ENCODE data around the gene TACC3. TPM values are rescaled to one million over a fixed set of nuclear protein-coding genes. Genes with fewer than 3 reads are reported as not detected.

Gene TACC3
- total RNA-seq, 2 donors from 2014 or later, result 20.6 to 99.7 TPM

DNA sequence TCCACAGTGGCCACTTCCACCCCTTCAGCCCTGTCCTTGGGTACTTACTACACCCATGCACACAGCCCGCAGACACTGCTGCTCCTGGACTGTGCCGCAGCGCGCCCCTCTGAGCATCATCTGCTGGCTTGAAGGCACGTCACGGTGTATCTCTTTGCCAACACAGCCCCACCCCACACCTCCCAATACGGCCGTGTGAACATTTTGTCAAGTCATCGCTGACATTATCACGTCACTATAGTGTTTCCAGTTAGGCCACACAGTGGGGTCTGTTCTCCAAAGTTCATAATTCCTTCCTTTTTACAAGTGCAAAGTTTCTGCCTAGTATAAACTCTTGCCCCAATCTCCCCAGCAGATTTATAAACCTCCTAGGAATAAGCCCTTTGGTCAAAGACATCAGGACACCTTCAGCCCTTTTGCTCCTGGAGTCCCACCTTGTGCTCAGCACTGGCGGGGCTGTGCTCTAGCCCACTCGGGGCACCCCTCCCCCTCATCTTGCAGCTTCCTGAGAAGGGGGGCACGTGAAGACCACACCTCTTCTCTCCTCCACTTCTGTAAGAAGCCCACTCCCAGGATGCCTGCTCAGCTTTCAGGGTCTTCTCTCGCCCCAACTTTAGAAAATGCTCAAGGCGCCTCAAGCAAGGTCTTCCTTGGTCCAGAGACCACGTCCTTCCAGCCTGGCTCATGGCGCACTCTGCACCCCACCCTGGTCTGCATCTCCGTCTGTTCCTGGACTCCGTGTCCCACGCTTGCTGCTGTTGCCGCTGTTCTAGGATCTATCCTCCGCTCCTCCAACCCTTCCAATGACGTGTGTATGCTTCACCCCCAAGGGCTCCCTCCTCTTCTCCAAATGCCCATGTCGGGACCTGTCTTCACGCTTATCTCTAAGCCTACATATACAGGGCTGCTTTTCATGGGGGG, 44.5 kb upstream of the TACC3 start:
- DNase-seq, result no peak
- H3K9me3 ChIP-seq, result no peaks in the 10 kb centered on the region
- no peak overlapping the region for H3K4me3 ChIP-seq
- H3K36me3 ChIP-seq, result no peaks in the 10 kb centered on the region
- H3K4me1 ChIP-seq, result no peaks in the 10 kb centered on the region
- no peaks in the 10 kb centered on the region for H3K27me3 ChIP-seq
- intact Hi-C loops (cut with DNase I), result no loop called here
- no peak for TF ChIP-seq CTCF (IDR thresholded peaks at IDR 0.05)
- no peak overlapping the region for H3K27ac ChIP-seq
- no peak overlapping the region for H3K9ac ChIP-seq (ENCODE audit: low read depth in 2 of 2, low read length in 2 of 2)

DNA sequence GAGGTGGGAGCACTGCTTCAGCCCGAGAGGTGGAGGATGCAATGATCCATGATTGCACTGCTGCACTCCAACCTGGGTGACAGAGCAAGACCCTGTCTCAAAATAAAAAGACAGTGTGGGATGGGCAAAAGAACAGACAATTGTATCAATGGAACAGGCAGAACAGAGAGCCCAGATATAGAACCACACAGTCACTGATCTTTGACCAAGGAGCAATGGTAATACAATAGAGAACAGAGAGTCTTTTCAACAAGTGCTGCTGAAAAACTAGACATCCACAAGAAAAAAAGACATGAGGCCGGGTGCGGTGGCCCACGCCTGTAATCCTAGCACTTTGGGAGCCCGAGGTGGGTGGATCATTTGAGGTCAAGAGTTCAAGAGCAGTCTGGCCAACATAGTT, 43.1 kb upstream of the TACC3 start:
- Histone ChIP-seq H3K27me3 (no peaks in the 10 kb centered on the region), H3K9ac (ENCODE audit: low read depth in 2 of 2, low read length in 2 of 2) (no peak overlapping the region), H3K4me3 (no peak overlapping the region), H3K4me1 (no peaks in the 10 kb centered on the region), H3K36me3 (no peaks in the 10 kb centered on the region), H3K27ac (no peak overlapping the region), H3K9me3 (no peaks in the 10 kb centered on the region)
- DNase-seq, result no peak
- no peak for TF ChIP-seq CTCF (IDR thresholded peaks at IDR 0.05)
- intact Hi-C loops (cut with DNase I), result no loop called here

- peak overlapping the region; percentile 57 for H3K27ac ChIP-seq
- no peak overlapping the region for H3K9ac ChIP-seq (ENCODE audit: low read depth in 2 of 2, low read length in 2 of 2)
- DNase-seq, result no peak
- no peak for TF ChIP-seq CTCF (IDR thresholded peaks at IDR 0.05)
- no peaks in the 10 kb centered on the region for H3K4me1 ChIP-seq
- no peaks in the 10 kb centered on the region for H3K9me3 ChIP-seq
- H3K4me3 ChIP-seq, result no peak overlapping the region
- intact Hi-C loops (cut with DNase I), result no loop called here
- H3K36me3 ChIP-seq, result no peaks in the 10 kb centered on the region
- H3K27me3 ChIP-seq, result no peaks in the 10 kb centered on the region
Observed at GRCh38 chr4:1682860-1683259, 38.5 kb upstream of the TACC3 start.

DNA sequence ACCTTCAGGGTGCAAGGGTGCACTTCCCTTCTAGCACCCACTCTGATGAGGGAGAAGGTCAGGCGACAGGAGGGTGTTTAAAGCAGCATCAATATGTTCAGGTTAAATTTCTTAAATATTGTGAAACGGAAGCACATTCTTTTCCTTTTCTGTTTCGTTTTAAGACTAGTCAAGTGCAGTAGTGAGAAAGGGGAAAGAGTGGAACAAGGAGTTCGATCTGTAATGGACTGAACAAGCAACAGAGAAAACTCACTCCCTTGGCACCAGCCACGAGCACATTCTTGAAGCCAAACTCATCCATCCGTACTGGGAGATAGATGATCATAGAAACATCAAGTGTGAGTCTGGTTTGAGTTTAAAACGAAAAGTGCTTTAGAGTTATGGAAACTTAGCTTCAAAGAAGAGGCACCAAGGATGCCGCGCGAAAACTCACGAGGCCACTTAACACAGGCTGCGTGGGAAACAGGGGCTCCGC, 38.0 kb upstream of the TACC3 start:
- Histone ChIP-seq H3K36me3 (no peaks in the 10 kb centered on the region), H3K4me1 (no peaks in the 10 kb centered on the region), H3K4me3 (peak overlapping the region; percentile 64), H3K9me3 (no peaks in the 10 kb centered on the region), H3K27ac (peak overlapping the region; percentile 57), H3K27me3 (no peaks in the 10 kb centered on the region), H3K9ac (ENCODE audit: low read depth in 2 of 2, low read length in 2 of 2) (peak overlapping the region; percentile 26 to 76)
- DNase-seq, result no peak
- TF ChIP-seq CTCF (IDR thresholded peaks at IDR 0.05), result no peak
- intact Hi-C loops (cut with DNase I), result no loop called here

- H3K27ac ChIP-seq, result peak within 1 kb of the TSS; percentile 57
- H3K9me3 ChIP-seq, result no peaks in the 10 kb centered on the region
- DNase-seq, result peak; percentile 27
- intact Hi-C loops (cut with DNase I), result no loop called here
- no peaks in the 10 kb centered on the region for H3K36me3 ChIP-seq
- no peak for TF ChIP-seq CTCF (IDR thresholded peaks at IDR 0.05)
- peak within 1 kb of the TSS; percentile 71 for H3K4me3 ChIP-seq
- no peaks in the 10 kb centered on the region for H3K4me1 ChIP-seq
- no peaks in the 10 kb centered on the region for H3K27me3 ChIP-seq
- H3K9ac ChIP-seq (ENCODE audit: low read depth in 2 of 2, low read length in 2 of 2), result peak within 1 kb of the TSS; percentile 61 to 76
Observed at GRCh38 chr4:1683736-1684505, 37.4 kb upstream of the TACC3 start, which contains the start of gene FAM53A. Gene FAM53A, minus strand, starts transcription at chr4:1684313. Its CDS starts 15,572 bp downstream, at chr4:1668741.
